Transverse colon (tissue), 3 donors: Measurements from ENCODE around the gene THRA.
A peak's percentile ranks its signal among the peaks of the same experiment; 100 is the strongest.

Experiments used
- CTCF ChIP-seq, 5 experiments: fragments of 200-600 bp in 3 of 5; fragments of 450-650 bp in 2 of 5; sonication (generic) in 3 of 5; IDR thresholded peaks; 1 replicate in 2 of 5; 2 replicates in 3 of 5; pipeline ENCODE4 v1.5.1; 2016 to 2017; ENCODE audit warnings: antibody characterized with exemption in 5 of 5, inconsistent platforms in 3 of 5, mild to moderate bottlenecking in 2 of 5, moderate library complexity in 1 of 5
- POLR2A ChIP-seq: fragments of 450-650 bp; IDR thresholded peaks from one replicate; pipeline ENCODE4 v1.6.1; 2016; ENCODE audit warnings: antibody characterized with exemption, mild to moderate bottlenecking, moderate library complexity

GRCh38 chr17:40070709-40071312 lies 8.0 kb downstream of the THRA start:
- TF ChIP-seq CTCF (IDR thresholded peaks at IDR 0.05), result no peak
- TF ChIP-seq POLR2A, result peak; percentile 34
